Myocyte (in vitro differentiated cells): ENCODE data around the gene SETD3. TPM values are rescaled to one million over a fixed set of nuclear protein-coding genes. Genes with fewer than 3 reads are reported as not detected.

ENCODE experiments used
- DNase-seq: peaks from one replicate; pipeline ENCODE4 v3.0.0-alpha.2; 2012; ENCODE audit warnings: low read depth
- total RNA-seq: library from RNA; depleted of rRNA; stranded (reverse); fragments of >200 nt; gene quantifications from 2 replicates; pipeline ENCODE4 v1.2.3, GENCODE V29; 2014

SETD3 gene
- total RNA-seq, 1 donor from 2014 or later, result 149 TPM

DNA sequence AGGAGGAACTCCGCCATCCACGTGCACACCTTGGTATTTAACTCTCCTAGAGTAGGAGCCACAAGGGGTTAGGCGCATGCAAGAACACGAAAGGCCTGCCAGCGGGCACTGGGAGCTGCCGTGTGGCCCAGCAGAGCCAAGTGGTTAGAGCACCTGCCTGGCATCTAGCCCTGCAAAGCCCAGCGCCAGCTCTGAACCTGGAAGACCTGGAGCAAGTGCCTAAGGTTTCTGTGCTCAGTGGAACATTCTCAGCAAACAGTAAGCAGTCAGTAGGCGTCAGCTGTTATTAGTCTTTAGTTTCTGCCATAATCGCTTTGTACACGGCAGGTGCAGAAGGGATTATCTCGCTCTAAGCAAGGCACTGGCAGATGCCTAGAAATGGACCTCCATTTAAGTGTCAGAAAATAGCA lies 55.4 kb downstream of the SETD3 start:
- peak; percentile 70 for DNase-seq

GRCh38 chr14:99424306-99424877 lies 56.3 kb downstream of the SETD3 start:
- DNase-seq, result no peak

- no peak for DNase-seq
These were observed 57.2 kb downstream of the SETD3 start for GRCh38 chr14:99423434-99423833.

GRCh38 chr14:99422228-99423010 lies 58.2 kb downstream of the SETD3 start:
- DNase-seq, result no peak

DNA sequence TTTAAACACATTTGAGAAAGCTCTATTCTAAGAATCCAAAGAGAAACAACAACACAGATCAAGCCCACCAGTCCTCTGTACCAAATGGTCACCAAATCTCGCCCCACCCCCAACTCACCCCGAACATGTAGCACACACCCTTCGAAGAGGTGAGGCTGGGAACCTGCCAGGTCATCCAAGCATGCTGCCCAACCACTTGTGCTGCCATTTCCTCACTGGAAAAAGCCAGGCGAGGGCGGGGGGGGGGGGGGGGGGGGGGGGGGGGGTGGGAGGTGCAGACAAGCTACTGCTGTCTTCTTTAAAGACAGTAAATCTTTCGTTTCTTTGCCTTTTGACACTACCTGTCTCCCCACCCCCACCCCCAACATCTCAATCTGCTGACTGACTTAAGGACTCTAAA lies 59.9 kb downstream of the SETD3 start:
- no peak for DNase-seq

DNA sequence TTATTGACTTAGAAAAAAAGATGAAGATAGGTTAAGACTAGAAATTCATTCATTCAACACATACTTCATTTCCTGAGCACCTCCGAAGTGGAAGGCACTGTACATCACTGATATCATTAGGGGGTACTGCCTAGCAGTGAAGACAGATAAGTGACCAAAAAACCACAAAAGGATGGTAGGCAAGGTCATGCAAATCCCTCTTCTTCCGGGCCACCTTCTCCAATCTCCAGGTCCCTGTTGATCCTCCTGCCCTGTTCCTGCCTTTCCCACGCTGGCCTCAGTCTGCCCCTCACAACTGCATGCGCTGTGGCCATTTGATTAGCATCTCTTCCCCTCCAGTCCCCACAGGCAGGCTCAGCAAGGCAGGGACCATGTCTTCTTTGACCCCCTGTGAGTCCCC lies 60.8 kb downstream of the SETD3 start:
- DNase-seq, result no peak

GRCh38 chr14:99418242-99418641 lies 62.4 kb downstream of the SETD3 start:
- no peak for DNase-seq

DNA sequence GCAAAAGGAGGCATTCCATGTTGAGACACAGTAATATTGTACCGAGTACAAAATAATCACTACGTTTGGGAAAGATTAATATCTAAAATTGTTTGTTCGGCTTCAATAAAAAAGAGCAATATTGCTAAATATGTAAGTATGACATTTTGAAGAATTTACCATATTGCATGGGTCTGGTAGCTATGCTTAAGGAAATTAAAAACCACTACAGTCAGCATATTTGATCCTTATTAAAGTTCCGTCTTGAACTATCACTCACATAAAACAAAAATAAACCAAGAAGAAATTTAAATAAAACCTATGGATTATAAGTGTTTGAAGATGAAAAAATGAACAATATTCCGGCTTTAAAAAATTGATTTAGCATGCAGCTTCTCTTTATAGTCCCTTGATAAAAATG lies 63.8 kb downstream of the SETD3 start:
- no peak for DNase-seq

- peak; percentile 90 for DNase-seq
These were observed 65.0 kb downstream of the SETD3 start for GRCh38 chr14:99415496-99416281.

GRCh38 chr14:99413911-99414310 lies 66.7 kb downstream of the SETD3 start:
- DNase-seq, result no peak

DNA sequence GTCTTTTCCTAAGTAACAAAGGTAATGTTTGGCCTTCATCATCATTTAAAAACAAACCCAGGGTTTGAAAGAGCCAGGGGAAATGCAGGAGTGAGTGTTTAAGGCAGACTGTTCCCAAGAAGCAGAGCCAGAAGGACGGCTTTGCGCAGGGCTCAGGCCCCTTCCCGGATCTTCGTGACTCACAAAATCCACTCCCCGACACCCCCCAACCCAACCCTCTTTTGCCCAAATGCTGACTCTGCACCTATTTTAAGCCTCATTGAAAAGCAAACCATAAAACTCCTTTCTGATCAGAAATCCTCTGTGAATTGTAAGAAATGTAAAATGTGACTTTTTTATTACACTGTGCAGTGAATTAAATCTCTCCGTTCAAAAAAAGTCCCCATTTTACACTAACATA lies 67.5 kb downstream of the SETD3 start:
- no peak for DNase-seq

GRCh38 chr14:99412117-99413061 lies 68.3 kb downstream of the SETD3 start:
- no peak for DNase-seq

DNA sequence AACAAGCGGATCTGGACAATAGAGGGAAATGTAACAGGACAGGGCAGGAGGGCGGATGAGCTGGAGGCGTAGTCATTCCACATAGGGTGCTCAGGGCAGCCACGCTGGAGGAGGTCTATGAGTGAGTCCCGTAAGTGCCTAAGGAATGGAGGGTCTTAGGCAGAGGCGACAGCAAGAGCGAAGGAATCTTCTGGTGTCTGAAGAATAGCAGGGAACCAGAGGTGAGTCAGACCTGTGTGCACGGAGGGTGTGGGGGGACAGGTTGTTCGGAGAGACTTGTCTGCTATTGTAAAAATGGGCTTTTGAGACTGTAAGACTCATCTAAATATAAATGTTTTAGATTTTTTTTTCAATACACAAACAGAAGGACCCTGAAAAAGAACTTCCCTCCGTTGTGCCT lies 70.6 kb downstream of the SETD3 start:
- no peak for DNase-seq

DNA sequence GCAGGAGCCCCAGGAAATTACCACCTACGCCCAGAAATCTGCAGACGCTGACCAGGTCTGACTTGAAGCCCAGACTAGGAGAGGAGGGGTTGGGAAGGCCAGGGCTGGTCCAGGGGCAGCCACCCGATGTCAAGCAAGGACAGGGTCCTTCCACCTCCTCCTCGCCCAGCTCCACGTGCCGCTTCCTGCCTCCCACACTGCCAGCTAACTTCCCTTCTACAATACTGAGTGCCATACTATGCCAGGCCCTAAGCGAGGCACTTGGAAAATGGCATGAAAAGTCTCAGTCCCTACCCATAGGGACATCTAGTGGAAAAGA lies 71.7 kb downstream of the SETD3 start:
- DNase-seq, result no peak

GRCh38 chr14:99408286-99408970 lies 72.2 kb downstream of the SETD3 start:
- DNase-seq, result no peak

GRCh38 chr14:99407416-99407815 lies 73.2 kb downstream of the SETD3 start:
- DNase-seq, result no peak

DNA sequence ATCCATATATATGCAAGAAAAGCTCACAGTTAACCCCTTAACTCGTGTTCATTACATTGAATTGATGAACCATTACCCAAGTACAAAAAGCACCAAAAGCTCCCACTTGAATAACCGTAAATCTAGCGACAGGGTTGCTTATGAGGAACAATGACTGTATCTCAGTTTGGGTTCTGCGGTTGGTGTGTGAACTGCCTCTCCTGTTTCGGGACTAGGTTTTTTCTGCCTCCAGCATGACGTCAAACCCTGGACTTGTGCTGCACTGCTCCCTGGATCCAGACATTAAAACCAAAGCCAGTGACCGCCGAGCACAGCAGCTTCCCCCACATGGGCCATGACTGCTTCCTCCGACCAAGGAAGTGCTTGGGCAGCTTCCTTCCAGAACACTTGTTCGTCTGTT lies 77.7 kb downstream of the SETD3 start:
- no peak for DNase-seq

- no peak for DNase-seq
These were observed 78.4 kb downstream of the SETD3 start for GRCh38 chr14:99402285-99402648.

GRCh38 chr14:99401621-99402284 lies 78.9 kb downstream of the SETD3 start:
- no peak for DNase-seq

GRCh38 chr14:99401211-99401610 lies 79.4 kb downstream of the SETD3 start:
- DNase-seq, result no peak
